HepG2 (cell line): ENCODE results near the gene S100P. TPM values are rescaled to one million over a fixed set of nuclear protein-coding genes. Genes with fewer than 3 reads are reported as not detected.

ENCODE experiments used
- FOSL2 ChIP-seq: sonication (generic); formaldehyde crosslinking; IDR thresholded peaks from 2 replicates; pipeline ENCODE4 v1.4.0; 2020; ENCODE audit warnings: missing genetic modification reagents
- NKX3-1 ChIP-seq: sonication (generic); formaldehyde crosslinking; IDR thresholded peaks from 2 replicates; pipeline ENCODE4 v1.5.0; 2020; ENCODE audit warnings: missing genetic modification reagents
- PAF1 ChIP-seq: IDR thresholded peaks from 2 replicates; pipeline ENCODE4 v1.6.1; 2016; ENCODE audit warnings: missing genetic modification reagents, missing compliant biosample characterization
- PHF20 ChIP-seq: sonication (generic); formaldehyde crosslinking; IDR thresholded peaks from 2 replicates; pipeline ENCODE4 v1.5.0; 2020; ENCODE audit warnings: mild to moderate bottlenecking, missing genetic modification reagents
- PHF21A ChIP-seq: sonication (generic); formaldehyde crosslinking; IDR thresholded peaks from 2 replicates; pipeline ENCODE4 v1.5.0; 2020; ENCODE audit warnings: mild to moderate bottlenecking, missing genetic modification reagents
- POLR2G ChIP-seq: fragments of 200-400 bp; formaldehyde crosslinking; IDR thresholded peaks from 2 replicates; pipeline ENCODE4 v1.6.1; 2018; ENCODE audit warnings: mild to moderate bottlenecking, low read depth, low read length, moderate library complexity
- SATB2 ChIP-seq: sonication (generic); formaldehyde crosslinking; IDR thresholded peaks from 2 replicates; pipeline ENCODE4 v1.5.0; 2020; ENCODE audit warnings: missing genetic modification reagents
- SMAD1 ChIP-seq: sonication (generic); formaldehyde crosslinking; IDR thresholded peaks from 2 replicates; pipeline ENCODE4 v1.4.0; 2020; ENCODE audit warnings: missing genetic modification reagents, low read depth, mild to moderate bottlenecking, borderline replicate concordance
- SMARCE1 ChIP-seq: fragments of 450-650 bp; IDR thresholded peaks from 2 replicates; pipeline ENCODE4 v1.6.1; 2017; ENCODE audit warnings: borderline replicate concordance
- SOX13 ChIP-seq, 3 experiments: fragments of 450-650 bp in 1 of 3; sonication (generic) in 1 of 3; formaldehyde crosslinking in 1 of 3; IDR thresholded peaks in 2 of 3; conservative IDR thresholded peaks in 1 of 3; 2 replicates each; pipeline versions ENCODE4 v1.5.0 to v1.6.1; 2016 to 2020; ENCODE audit warnings: antibody characterized with exemption in 1 of 3, mild to moderate bottlenecking in 1 of 3, missing compliant biosample characterization in 1 of 3, missing genetic modification reagents in 1 of 3, moderate library complexity in 1 of 3
- THYN1 ChIP-seq: sonication (generic); formaldehyde crosslinking; IDR thresholded peaks from 2 replicates; pipeline ENCODE4 v1.8.1; 2023; ENCODE audit warnings: low read depth, mild to moderate bottlenecking, moderate library complexity, missing genetic modification reagents, borderline replicate concordance
- polyA plus RNA-seq, 8 experiments: library from polyadenylated mRNA; depleted of rRNA in 3 of 8; stranded (reverse) in 7 of 8; unstranded in 1 of 8; fragments of >200 nt; fragmentation: Illumina TruSeq in 4 of 8; extraction: Trizol in 4 of 8; gene quantifications; 2 replicates each; pipeline versions ENCODE4 v1.2.1 to v1.2.3, GENCODE V29; 2011 to 2016; ENCODE audit warnings: low read depth in 4 of 8, missing spikeins in 1 of 8, mixed read lengths in 1 of 8; ENCODE audit not compliant: insufficient read depth in 1 of 8
- total RNA-seq, 5 experiments: library from RNA; depleted of rRNA; stranded (reverse); fragments of >200 nt; fragmentation: Illumina TruSeq; extraction: Trizol; gene quantifications; 2 replicates each; pipeline ENCODE4 v1.2.3, GENCODE V29; 2016; ENCODE audit warnings: low read depth in 1 of 5
- TF ChIP-seq, protein P1 (sequence below), 2 experiments: sonication (generic) in 1 of 2; formaldehyde crosslinking in 1 of 2; IDR thresholded peaks; 2 replicates each; pipeline versions ENCODE4 v1.4.0 to v1.6.1; 2018 to 2020; ENCODE audit warnings: missing genetic modification reagents in 2 of 2, borderline replicate concordance in 1 of 2, low read depth in 1 of 2, mild to moderate bottlenecking in 1 of 2, missing biosample characterization in 1 of 2
- TF ChIP-seq, protein P2 (sequence below): sonication (generic); formaldehyde crosslinking; conservative IDR thresholded peaks from 2 replicates; pipeline ENCODE4 v1.8.0; 2022; ENCODE audit warnings: low read depth, missing genetic modification reagents
- TF ChIP-seq, protein P3 (sequence below): sonication (generic); formaldehyde crosslinking; IDR thresholded peaks from 2 replicates; pipeline ENCODE4 v1.5.0; 2020; ENCODE audit warnings: mild to moderate bottlenecking, missing genetic modification reagents
- TF ChIP-seq, protein P4 (sequence below): IDR thresholded peaks from 2 replicates; pipeline ENCODE4 v1.6.1; 2018; ENCODE audit warnings: missing genetic modification reagents
- TF ChIP-seq, protein P5 (sequence below): sonication (generic); formaldehyde crosslinking; IDR thresholded peaks from 2 replicates; pipeline ENCODE4 v1.9.0; 2021; ENCODE audit warnings: missing genetic modification reagents, mild to moderate bottlenecking, borderline replicate concordance
- TF ChIP-seq, protein P6 (sequence below): sonication (generic); formaldehyde crosslinking; IDR thresholded peaks from 2 replicates; pipeline ENCODE4 v1.4.0; 2020; ENCODE audit warnings: missing genetic modification reagents, borderline replicate concordance

S100P gene
- total and polyA plus RNA-seq, 2 of the 13 experiments (the other 11 are each of a cell fraction or from before 2014, with no cell fraction given) = 278 to 1,649 TPM

DNA sequence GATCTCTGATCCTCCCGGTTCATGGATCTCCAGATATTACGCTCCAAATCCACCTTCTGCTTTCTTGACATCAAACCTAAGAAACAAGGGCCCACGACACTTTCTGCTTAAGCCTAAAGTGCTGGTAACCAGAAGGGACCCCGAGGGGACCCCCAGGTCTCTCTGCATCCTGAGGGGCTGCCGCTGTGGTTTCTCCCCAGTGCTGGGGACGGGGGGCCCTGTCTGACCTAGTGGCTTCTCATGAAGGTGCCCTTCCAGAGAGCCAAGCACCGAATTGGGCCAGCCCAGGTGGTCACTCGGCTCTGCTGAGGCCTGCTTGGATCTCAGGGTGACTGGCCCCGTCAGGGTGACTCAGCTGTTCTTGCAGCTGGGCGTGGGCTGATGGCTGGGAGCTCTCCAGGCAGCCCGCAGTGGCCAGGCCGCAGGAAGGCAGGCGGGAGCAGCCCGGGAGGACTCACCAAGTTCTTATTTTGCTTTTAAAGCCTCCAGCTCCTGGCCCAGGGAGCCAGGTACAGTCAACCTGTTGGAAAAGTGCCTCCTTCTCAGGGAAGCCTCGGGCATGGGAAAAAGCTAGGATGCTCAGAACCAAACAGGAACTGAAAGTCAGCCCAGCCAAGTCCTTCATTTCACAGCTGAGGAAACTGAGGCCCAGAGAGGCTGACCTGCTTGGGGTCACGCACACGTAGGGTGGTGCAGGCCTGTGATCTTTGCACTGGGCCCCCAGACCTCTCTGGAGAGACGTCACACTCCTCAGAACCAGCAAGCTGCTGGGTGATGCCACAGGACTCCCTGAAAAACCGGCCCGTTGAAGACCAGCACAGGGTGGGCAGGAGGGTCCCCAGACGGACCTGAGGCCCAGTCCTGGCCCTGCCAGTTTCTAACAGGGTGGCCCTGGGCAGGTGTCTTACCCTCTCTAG, 39.0 kb downstream of the S100P start (continued):
- TF ChIP-seq, protein P1, sequence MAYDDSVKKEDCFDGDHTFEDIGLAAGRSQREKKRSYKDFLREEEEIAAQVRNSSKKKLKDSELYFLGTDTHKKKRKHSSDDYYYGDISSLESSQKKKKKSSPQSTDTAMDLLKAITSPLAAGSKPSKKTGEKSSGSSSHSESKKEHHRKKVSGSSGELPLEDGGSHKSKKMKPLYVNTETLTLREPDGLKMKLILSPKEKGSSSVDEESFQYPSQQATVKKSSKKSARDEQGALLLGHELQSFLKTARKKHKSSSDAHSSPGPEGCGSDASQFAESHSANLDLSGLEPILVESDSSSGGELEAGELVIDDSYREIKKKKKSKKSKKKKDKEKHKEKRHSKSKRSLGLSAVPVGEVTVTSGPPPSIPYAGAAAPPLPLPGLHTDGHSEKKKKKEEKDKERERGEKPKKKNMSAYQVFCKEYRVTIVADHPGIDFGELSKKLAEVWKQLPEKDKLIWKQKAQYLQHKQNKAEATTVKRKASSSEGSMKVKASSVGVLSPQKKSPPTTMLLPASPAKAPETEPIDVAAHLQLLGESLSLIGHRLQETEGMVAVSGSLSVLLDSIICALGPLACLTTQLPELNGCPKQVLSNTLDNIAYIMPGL (CRISPR knock-in tag; IDR thresholded peaks at IDR 0.05; ENCODE audit: borderline replicate concordance in 1 of 2, low read depth in 1 of 2) = peak in 1 of 2 experiments; percentile 10; a peak in 1 of 4 replicates
- TF ChIP-seq PHF21A (CRISPR knock-in tag) = no peak
- TF ChIP-seq THYN1 (CRISPR knock-in tag) = 0 out of 2 replicates have a peak, but pooled peaks have one; percentile 43
- no peak for TF ChIP-seq SMAD1 (CRISPR knock-in tag)
- 0 out of 2 replicates have a peak, but pooled peaks have one; percentile 43 for TF ChIP-seq SATB2 (CRISPR knock-in tag)
- TF ChIP-seq, protein P2, sequence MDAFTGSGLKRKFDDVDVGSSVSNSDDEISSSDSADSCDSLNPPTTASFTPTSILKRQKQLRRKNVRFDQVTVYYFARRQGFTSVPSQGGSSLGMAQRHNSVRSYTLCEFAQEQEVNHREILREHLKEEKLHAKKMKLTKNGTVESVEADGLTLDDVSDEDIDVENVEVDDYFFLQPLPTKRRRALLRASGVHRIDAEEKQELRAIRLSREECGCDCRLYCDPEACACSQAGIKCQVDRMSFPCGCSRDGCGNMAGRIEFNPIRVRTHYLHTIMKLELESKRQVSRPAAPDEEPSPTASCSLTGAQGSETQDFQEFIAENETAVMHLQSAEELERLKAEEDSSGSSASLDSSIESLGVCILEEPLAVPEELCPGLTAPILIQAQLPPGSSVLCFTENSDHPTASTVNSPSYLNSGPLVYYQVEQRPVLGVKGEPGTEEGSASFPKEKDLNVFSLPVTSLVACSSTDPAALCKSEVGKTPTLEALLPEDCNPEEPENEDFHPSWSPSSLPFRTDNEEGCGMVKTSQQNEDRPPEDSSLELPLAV = no peak
- peak; percentile 91 for TF ChIP-seq POLR2G
- TF ChIP-seq NKX3-1 (CRISPR knock-in tag) = peak; percentile 77; the same call in 1 of the 2 replicates
- TF ChIP-seq PHF20 = no peak
- TF ChIP-seq SMARCE1 = no peak
- TF ChIP-seq, protein P3, sequence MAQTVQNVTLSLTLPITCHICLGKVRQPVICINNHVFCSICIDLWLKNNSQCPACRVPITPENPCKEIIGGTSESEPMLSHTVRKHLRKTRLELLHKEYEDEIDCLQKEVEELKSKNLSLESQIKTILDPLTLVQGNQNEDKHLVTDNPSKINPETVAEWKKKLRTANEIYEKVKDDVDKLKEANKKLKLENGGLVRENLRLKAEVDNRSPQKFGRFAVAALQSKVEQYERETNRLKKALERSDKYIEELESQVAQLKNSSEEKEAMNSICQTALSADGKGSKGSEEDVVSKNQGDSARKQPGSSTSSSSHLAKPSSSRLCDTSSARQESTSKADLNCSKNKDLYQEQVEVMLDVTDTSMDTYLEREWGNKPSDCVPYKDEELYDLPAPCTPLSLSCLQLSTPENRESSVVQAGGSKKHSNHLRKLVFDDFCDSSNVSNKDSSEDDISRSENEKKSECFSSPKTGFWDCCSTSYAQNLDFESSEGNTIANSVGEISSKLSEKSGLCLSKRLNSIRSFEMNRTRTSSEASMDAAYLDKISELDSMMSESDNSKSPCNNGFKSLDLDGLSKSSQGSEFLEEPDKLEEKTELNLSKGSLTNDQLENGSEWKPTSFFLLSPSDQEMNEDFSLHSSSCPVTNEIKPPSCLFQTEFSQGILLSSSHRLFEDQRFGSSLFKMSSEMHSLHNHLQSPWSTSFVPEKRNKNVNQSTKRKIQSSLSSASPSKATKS (CRISPR knock-in tag) = 0 out of 2 replicates have a peak, but pooled peaks have one; percentile 50
- TF ChIP-seq, protein P4, sequence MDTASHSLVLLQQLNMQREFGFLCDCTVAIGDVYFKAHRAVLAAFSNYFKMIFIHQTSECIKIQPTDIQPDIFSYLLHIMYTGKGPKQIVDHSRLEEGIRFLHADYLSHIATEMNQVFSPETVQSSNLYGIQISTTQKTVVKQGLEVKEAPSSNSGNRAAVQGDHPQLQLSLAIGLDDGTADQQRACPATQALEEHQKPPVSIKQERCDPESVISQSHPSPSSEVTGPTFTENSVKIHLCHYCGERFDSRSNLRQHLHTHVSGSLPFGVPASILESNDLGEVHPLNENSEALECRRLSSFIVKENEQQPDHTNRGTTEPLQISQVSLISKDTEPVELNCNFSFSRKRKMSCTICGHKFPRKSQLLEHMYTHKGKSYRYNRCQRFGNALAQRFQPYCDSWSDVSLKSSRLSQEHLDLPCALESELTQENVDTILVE (CRISPR knock-in tag) = no peak
- TF ChIP-seq, protein P5, sequence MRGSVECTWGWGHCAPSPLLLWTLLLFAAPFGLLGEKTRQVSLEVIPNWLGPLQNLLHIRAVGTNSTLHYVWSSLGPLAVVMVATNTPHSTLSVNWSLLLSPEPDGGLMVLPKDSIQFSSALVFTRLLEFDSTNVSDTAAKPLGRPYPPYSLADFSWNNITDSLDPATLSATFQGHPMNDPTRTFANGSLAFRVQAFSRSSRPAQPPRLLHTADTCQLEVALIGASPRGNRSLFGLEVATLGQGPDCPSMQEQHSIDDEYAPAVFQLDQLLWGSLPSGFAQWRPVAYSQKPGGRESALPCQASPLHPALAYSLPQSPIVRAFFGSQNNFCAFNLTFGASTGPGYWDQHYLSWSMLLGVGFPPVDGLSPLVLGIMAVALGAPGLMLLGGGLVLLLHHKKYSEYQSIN = no peak
- TF ChIP-seq, protein P6, sequence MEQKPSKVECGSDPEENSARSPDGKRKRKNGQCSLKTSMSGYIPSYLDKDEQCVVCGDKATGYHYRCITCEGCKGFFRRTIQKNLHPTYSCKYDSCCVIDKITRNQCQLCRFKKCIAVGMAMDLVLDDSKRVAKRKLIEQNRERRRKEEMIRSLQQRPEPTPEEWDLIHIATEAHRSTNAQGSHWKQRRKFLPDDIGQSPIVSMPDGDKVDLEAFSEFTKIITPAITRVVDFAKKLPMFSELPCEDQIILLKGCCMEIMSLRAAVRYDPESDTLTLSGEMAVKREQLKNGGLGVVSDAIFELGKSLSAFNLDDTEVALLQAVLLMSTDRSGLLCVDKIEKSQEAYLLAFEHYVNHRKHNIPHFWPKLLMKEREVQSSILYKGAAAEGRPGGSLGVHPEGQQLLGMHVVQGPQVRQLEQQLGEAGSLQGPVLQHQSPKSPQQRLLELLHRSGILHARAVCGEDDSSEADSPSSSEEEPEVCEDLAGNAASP (CRISPR knock-in tag) = peak; percentile 37
- no peak for TF ChIP-seq PAF1
- TF ChIP-seq FOSL2 = peak; percentile 87
- no peak for TF ChIP-seq SOX13 (IDR thresholded peaks at IDR 0.05)
- peak in 1 of 2 experiments; percentile 24; a peak in 1 of 4 replicates for TF ChIP-seq SOX13 (CRISPR knock-in tag; conservative IDR thresholded peaks at IDR 0.05 in 1 of 2, IDR thresholded peaks at IDR 0.05 in 1 of 2)
